GM15510 (cell line): ENCODE results near the gene SHISAL1.

Experiments used
- POLR2A ChIP-seq: IDR thresholded peaks from 3 replicates; pipeline ENCODE4 v1.6.1; 2011; ENCODE audit warnings: borderline replicate concordance; ENCODE audit not compliant: insufficient read length; ENCODE audit errors: extremely low read depth

Gene SHISAL1

DNA sequence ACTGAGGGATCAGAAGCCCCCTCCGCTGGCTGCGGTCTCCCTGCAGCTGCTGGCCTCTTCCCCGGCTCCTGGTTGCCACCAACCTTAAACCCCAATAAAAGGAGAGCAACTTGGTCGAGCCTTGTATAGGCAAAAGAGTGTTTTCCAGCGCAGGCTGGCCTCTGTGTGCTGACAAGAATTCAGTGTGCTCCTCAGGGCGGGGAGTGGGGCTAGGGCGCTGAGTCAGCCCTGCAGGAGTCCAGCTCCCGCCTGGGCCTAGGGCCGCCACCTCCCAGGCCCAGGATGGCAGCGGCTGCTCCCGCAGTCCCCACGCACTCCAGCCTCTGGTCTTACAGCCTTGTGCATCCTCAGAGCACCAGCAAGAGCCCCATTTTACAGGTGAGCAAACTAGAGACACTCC is at the start of gene SHISAL1:
TSS of gene SHISAL1 (minus strand) at position 186 of the 400 bp plus-strand sequence. CDS start 12,006 bp downstream, outside the sequence.
- no peak for TF ChIP-seq POLR2A

DNA sequence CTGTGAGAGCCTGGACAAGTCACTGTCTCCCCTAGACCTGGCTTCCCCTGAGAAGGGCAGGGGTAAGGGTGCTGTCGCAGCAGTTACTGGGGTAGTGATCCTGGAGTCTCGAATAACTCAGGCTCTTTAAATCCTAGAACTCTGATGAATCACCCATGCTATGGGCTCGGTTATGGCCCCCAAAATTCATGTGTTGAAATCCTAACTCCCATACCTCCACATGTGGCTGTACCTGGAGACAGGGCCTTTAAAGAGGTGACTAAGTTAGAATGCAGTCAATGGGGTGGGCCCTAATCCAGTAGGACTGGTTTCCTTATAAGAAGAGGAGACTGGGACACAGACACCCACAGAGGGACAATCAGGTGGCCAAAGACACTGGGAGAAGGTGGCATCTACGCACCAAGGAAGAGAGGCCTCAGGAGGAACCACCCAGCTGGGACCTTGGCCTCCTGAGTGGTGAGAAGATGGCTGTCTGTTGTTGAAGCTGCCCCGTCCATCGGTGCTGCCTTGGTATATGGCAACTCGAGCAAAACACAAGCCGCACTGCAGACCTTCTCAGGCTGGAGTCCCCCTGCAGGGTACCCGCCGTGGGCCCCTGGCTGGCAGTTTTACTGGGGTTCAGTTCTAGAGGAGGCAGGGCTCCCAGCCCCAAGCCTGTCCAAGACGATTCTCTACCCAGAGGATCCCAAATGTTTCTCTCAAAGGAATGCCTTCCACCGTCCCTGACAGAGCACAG is 48.8 kb upstream of the SHISAL1 start:
- TF ChIP-seq POLR2A = no peak

DNA sequence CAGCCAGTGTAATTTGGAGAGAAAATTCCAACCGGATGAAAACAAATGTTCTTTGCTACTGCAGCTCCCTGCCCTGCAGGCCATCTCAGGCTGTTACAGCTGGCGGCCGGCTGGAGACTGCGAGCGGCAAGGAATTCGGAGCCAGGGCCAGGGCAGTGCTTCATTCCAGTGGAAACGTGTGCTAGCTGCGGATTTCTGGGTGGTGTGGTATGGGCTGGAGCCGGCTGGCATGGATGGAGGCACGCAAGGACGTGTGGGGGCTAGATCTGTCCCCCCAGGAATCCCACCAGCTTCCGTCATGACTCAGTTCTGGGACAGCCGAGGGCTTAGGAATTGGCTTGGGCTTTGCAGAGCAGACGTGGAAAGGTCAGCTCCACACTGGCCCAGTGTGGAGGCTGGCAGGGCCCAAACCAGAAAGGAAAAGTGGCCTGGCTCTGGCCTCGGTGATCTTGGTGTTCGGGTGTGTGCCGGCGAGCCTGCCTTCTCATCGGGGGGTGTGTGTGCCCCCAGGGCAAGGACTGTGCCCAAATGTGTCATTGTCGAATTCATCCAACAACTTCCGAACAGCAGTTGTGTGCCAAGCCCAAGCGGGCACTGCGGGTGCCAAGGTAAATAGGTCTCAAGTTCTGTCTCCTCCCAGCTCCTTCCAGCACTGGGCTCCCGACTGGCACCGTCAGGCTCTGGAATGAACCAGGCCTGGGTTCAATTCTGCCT is 48.1 kb upstream of the SHISAL1 start:
- no peak for TF ChIP-seq POLR2A

DNA sequence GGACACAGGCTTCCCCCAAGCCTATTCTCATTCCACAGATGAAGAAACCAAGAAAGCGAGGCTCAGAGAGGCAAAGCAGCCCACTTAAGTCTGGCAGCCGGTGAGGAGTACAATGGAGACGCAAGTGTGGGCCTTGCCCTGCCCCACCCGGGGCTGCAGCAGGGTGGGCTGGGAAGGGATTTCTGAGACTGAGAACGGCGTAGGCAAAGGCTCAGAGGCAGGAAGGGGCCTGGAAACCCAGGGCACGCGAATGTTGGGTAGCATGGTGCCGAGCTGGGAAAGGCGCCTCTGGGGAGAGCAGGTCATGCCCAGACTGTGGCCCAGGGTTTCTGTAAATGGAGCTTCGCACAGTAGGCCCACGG is 47.5 kb upstream of the SHISAL1 start:
- TF ChIP-seq POLR2A = no peak

DNA sequence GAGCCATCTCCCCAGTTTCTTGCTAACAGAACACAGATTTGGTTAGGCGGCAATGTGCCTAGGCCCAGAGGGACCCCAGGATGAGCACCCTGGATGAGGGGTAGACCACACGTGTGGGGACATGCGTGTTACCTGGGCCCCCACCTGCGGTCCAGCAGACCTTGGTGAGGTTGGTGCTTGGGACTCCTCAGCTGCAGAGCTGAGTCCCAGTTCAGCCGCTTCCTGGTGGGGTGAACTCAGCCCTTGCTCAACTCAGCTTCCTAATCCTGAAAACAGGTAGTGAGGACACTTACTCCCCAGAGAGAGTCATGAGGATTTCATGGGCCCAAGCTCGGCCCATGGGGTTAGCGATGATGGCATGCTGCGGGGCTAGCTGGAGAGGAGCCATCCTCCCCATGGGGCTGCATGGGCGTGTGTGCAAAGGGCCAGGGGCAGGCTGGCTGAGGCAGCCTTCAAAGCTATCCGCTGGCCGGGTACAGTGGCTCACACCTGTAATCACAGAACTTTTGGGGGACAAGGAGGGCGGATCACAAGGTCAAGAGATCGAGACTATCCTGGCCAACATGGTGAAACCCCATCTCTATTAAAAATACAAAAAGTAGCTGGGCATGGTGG is 46.9 kb upstream of the SHISAL1 start:
- no peak for TF ChIP-seq POLR2A

DNA sequence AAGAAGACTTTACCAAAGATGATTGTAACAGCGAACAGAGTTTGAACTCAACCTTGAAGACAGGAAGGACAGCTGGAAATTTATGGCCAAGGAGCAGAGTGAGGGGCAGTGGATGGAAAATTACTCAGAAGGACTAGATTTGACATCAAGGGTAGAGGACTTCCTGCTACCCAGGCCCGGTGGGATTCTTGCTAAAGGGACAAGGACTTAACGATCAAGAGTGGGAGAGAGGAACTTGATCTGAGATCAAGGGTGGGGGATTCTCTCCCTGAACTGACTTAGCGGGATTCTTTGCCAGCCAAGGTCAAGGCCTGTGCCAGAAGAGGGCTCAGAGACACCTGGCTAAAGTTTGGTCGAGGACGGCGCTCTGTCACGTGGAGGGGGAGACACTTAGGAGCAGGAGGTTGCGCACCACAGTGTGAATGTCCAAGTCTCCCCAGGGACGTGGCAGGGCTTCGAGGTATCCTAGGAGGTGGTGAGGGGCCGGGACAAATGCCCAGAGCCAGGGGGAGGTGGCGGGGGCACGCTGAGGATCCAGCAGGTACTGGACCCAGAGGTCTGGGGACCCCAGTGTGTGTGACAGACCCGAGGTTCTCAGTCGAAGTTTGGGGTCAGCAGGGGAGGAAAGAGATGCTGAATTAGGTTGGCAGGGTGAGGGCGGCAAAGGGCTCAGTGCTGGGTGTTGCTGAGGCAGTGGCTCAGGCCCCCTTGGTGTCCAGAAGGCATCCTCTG is 46.1 kb upstream of the SHISAL1 start:
- no peak for TF ChIP-seq POLR2A

DNA sequence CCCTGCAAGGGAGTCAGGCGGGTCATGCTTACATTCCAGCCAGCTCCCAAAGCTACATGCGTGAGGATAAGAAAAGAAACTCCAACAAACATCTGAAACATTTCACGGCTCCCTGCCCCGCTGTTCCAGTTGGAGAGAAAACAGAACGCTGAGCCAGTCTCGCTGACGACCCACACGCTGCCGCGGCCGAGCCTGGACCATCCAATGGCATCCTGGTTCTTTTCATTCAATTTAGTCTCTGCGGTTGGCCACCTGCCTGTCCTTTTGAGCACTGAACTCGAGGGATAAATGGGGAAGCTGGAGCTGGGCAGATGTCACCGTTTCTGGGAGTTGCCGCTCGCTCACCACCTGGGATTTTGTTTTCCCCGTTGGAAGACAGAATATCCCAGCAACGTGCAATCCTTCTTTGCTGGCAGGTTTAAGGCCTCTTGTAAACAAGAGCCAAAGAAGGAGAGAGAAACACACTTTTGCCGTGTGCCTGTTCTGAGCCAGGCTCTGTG is 45.3 kb upstream of the SHISAL1 start:
- no peak for TF ChIP-seq POLR2A

DNA sequence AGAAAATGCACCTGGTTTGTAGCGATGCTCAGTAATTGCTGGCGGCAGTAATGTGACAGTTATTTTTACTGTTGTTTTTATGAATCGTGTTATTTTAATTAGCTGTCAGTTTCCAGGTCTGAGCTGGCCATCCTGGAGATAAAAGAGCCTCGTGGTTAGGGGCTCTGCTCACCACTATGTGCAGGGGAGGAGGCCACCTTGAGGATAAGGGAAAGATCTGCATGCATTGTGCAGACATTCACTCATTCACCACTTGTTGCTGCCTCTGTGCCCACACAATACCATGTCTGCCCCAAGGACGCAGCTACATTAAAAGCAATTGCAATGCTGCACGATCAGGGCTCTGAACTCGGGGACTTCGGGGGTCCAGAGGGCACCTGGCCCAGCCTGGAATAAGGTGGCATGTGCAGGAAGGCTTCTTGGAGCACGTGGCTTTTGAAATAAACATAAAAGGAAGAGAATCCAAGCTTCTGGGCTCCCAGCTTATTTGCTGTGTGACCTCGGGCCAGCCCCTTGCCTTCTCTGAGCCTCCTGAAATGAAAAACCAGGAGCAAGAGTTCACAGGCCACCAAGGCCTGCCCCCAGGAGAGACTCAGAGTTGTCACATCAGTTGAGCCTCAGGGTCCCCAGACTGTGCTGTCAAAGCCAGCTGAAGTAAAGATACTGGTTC is 44.7 kb upstream of the SHISAL1 start:
- TF ChIP-seq POLR2A = no peak

DNA sequence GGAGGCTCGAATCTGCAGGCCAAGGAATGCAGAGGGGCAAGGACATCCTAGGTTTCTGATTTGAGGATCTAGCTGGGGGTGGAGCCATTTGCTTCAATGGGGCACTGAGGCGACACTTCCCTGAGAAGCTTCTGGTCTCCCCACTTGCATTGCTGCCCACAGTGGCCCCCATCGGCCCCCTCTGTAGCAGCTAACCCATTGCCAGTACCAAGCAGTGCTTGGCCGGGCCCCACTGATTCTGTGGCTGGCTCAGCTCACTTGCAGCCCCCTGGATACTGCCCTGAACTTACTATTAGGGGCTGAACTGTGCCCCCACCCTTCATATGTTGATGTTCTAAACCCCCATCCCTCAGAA is 42.9 kb upstream of the SHISAL1 start:
- TF ChIP-seq POLR2A = no peak

DNA sequence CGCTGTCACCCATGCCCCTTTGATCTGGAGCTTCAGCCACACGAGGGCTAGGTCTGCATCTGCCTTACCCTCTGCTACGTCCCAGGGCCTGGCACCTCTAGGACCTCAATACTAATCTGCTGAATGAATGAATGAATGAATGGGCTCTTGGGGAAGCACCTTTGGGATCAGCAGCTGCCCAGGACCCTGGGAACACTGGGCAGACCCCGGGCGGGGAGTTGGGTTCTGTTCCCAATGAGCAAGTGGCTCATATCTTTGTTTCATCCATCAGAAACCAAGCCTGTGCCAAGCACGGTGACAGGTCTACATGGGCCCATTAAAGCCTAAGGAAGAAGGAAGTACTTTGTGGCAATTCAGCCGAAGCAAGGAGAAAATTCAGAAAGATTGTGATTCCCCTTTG is 41.5 kb upstream of the SHISAL1 start:
- TF ChIP-seq POLR2A = no peak

DNA sequence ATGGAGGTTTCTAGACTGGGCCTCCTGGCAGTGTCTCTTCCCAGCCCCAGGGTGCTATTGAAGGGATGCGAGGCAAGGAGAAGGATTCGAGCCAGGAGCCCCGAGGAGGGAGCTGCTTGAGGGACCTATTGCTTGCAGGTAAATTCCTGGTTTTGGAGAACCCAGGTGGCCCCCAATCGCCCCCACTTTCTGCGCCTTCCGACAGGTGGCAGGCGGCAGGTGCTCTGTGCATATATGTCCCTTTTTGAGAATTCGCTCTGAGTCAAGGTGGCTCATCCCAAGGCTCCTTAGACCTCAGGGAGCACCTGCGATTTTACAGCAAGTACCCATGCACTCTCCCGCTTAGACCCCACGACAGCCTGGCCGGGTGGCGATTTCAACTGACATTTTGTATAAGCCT is 40.3 kb upstream of the SHISAL1 start:
- no peak for TF ChIP-seq POLR2A

DNA sequence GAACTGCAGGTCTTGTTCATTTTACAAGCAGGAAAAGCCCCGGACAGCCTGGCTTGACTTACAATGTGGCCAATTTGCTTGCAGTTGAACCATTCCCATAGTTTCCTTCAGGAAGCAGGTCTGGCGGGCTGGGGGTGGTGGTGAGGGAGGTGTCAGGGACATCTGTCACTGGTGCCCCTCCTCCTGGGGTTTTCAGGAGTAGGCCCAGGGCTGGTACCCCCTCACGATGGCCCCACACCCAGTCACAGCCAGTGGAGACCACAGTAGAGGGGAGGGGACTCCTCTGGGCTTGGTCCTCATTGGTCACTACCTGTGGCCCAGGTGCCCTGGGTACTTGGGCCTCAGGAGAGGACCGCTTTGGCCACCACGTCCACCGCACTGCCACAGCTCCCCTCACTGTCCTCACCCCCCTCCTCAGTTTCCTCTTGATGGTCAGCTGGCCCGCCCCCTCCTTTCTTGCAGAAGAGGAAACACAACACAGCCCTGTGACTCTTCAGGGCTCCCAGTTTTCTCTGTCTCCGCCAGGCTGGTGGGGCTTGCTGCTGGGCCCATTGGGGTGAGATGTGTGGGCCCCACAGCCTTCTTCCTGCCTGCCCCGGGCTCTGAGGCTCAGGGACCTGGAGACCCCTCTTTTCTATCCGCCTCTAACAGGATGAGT is 39.8 kb upstream of the SHISAL1 start:
- no peak for TF ChIP-seq POLR2A

DNA sequence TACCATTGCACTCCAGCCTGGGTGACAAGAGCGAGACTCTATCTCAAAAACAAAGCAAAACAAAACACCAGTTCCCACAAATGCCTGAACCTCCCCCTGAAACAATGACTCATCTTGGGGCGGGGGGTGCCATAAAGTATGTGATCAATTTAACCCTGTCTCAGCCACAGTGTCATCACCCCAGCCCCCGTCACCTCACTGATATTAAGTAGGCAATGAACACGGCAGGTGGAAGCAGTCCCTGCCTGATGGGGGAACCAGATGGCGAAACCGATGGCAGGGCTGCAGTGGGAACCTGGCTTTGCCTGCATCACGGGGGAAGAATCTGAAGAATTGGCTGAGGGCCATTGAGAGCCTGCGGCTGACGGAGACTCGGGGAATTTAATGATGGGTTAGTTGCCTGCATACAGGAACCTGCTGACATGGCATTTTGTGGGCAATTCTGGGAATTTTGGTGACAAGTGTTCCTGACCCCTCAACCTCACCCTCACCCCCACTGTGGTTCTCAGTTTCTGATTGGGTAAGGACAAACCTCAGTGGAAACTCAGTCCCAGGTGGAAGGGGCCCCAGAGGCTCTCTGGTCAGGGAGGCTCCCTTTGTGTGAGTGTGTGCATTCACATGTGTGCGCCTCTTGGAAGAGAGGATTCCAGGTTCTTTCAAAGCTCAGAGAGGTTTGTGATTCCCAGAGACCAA is 39.1 kb upstream of the SHISAL1 start:
- TF ChIP-seq POLR2A = no peak
